Renal pelvis (tissue), 12 donors: Measurements from ENCODE around the gene ISM2. TPM values are rescaled to one million over a fixed set of nuclear protein-coding genes. Genes with fewer than 3 reads are reported as not detected.
"Not testable (repeated sequence)": the region's sequence is repeated elsewhere in the genome, so short reads cannot be mapped to it uniquely, and the experiment has no call there.

Experiments used
- DNase-seq: peaks from one replicate; pipeline ENCODE4 v3.0.0-alpha.2; 2013
- long read RNA-seq, 16 experiments: transcript quantifications; one replicate each; lab custom pipeline, GENCODE V29; 2026
- polyA plus RNA-seq, 3 donors: library from polyadenylated mRNA; unstranded; fragments of 120-200 nt; gene quantifications; one replicate each; pipeline ENCODE4 v1.2.1, GENCODE V29; 2013; ENCODE audit not compliant: insufficient read length in 3 of 3

Gene ISM2
- 1 to 10 TPM; 2.1 to 2.9 (median 2.7) TPM for polyA plus RNA-seq
- long read RNA-seq, donor 1: 0 reads
- long read RNA-seq, donor 2: 0 reads
- long read RNA-seq, donor 3, partial matches to known transcripts: 0 of 1 reads
- long read RNA-seq, donor 3, other reads (novel, unspliced or antisense): 0 of 1 reads
- long read RNA-seq, donor 4: 0 reads
- long read RNA-seq, donor 5, partial matches to known transcripts: 0 of 1 reads
- long read RNA-seq, donor 5, other reads (novel, unspliced or antisense): 0 of 1 reads
- long read RNA-seq, donor 6: 0 reads
- long read RNA-seq, donor 7, partial matches to known transcripts: 0 of 1 reads
- long read RNA-seq, donor 7, other reads (novel, unspliced or antisense): 0 of 1 reads
- long read RNA-seq, donor 8: 0 reads
- long read RNA-seq, donor 9, partial matches to known transcripts: 0 of 1 reads
- long read RNA-seq, donor 9, other reads (novel, unspliced or antisense): 0 of 1 reads
- long read RNA-seq, donor 10, partial matches to known transcripts: 0 of 1 reads
- long read RNA-seq, donor 10, other reads (novel, unspliced or antisense): 0 of 1 reads
- long read RNA-seq, donor 11, partial matches to known transcripts: 0 of 1 reads
- long read RNA-seq, donor 11, other reads (novel, unspliced or antisense): 0 of 1 reads
- long read RNA-seq, donor 12, partial matches to known transcripts: 0 of 1 reads
- long read RNA-seq, donor 12, other reads (novel, unspliced or antisense): 0 of 1 reads
- long read RNA-seq, donor 13: 0 reads
- long read RNA-seq, donor 14: 0 reads
- long read RNA-seq, donor 15: 0 reads
- long read RNA-seq, donor 16: 0 reads

DNA sequence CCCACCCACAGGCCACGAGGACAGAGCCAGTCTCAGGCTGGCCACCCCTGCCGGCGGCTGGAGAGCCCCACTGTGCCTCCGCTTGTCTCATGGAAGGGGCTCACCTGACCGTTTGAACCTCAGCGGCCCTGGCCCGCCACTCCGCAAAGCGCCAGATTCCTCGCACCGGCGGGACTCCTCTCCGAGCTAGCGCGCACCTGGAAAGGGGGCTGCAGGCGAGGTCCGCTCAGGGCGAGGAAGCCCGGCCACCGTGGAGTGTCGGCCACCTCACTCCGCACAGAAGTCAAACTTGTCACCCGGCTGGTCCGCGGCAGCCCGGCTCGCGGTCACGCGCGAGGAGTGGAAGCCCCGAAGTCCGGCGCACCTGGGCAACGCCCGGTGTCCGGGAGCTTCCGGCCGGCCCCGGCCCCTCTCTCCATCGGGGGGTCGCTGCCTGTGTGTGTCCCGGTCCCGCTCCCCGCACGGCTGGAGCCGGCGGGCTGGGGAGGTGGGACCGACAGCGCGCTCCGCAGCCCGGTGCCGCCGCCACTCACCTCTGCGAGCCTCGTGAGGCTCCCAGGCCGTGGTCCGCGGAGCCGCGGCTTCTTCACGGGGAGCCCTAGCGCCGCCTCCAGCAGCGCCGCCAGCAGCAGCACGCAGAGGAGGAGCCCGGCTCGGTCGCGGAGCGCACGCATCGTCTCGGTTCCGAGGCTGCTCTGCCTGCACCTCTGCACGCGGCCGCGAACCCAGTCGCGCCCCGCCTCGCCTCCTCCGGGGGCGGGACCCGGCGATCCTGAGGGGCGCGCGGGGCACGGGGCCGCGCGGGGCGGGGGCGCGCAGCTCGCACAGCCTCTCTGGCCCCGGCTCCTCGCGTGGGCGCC lies at the start of gene ISM2:
Gene ISM2, minus strand, starts transcription at position 697 of the 860 bp plus-strand sequence. Its CDS starts 23 bp downstream, at position 674.
- DNase-seq: peak; percentile 17

DNA sequence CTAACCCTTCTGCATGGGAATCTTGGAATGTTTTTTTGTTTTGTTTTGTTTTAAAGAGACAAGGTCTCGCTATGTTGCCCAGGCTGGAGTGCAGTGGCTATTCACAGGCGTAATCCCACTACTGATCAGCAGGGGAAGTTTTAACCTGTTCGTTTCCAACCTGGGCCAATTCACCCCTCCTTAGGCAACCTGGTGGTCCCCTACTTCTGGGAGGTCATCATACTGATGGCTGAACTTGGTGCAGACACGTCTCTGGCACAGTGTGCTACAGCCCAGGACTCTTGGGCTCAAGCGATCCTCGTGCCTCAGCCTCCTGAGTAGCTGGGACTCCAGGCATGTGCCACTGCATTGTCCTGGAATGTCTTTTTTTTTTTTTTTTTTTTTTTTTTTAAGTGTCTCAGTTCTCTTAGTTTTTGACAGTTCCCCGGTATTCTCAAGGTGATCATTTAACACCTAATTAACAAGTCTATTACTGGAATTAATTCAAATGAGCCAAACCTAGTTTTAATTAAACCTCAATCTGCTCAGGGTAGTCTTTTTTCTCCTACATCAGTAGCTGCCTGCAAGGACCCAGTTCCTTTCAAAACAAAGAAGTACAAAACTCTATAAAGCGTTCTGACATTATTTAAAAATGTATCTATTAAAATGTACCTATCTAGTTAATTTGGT lies 49.0 kb upstream of the ISM2 start:
- DNase-seq: no peak

DNA sequence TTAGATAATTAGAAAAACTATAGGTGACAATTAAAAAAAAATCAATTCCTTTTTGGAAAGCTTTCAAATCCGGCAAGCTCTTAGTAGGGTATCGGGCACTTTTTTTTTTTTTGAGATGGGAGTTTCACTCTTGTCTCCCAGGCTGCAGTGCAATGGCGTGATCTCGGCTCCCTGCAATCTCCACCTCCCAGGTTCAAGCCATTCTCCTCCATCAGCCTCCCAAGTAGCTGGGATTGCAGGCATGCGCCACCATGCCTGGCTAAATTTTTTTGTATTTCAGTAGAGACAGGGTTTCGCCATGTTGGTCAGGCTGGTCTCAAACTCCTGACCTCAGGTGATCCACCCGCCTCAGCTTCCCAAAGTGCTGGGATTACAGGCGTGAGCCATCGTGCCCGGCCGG lies 46.6 kb upstream of the ISM2 start:
- DNase-seq: not testable (repeated sequence)

DNA sequence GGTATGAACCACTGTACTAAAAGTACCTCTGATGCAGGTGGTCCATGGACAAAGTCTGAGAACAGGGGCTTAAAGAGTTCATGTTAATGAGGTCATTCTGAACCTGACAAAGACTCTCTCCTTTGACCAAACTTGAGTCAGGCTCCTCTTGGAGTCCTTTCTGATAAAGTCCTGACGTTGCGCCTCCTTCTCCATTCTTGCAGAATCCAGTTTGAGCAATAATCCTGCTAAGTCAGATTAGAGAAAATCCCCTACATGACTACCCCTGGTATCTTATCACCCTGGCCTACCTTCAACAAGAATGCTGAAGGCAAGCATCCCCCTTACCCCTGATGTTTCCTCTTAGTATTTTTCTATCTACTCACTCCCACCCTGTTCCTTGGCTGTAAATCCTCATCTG lies 46.0 kb upstream of the ISM2 start:
- DNase-seq: no peak

DNA sequence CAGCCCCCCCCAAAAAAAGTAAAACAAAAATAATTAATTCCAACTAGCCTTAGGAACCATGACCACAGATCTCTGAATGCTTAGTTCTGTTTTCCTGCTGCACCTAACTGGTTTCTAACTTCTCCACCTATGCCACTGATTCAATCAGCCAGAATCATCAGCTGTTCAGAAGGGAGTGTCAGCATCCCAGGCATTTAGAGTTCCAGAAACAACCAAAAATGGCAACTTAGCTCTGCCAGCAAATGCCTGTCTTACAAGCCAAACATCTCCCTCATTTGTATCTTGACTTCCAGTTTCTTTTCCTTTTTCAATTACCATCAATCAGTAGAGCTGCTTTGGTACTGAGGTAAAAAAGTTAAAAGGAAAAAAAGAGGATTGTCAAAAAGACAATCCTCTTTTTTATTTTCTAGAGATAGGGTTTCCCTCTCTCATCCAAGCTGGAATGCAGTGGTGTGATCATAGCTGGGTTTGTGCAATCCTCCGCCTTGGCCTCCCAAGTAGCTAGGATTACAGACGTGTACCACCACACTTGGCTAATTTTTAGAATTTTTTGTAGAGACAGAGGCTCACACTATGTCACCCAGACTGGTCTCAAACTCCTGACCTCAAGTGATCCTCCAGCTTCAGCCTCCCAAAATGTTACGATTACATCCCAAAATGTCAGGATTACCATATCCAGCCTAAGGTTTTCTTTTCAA lies 45.2 kb upstream of the ISM2 start:
- DNase-seq: no peak

DNA sequence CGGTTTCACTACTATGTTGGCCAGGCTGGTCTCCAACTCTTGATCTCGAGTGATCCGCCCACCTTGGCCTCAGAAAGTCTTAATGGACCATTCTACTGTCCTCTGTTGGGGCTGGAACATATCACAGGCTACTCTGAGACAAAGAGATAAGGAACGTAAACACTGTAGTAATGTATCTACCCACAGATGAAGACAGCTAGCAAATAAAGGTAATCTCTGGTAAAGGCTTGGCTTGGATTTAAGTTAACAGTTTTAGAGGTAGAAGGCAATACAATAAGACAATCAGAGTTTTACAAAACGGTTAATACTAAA lies 44.6 kb upstream of the ISM2 start:
- DNase-seq: no peak

DNA sequence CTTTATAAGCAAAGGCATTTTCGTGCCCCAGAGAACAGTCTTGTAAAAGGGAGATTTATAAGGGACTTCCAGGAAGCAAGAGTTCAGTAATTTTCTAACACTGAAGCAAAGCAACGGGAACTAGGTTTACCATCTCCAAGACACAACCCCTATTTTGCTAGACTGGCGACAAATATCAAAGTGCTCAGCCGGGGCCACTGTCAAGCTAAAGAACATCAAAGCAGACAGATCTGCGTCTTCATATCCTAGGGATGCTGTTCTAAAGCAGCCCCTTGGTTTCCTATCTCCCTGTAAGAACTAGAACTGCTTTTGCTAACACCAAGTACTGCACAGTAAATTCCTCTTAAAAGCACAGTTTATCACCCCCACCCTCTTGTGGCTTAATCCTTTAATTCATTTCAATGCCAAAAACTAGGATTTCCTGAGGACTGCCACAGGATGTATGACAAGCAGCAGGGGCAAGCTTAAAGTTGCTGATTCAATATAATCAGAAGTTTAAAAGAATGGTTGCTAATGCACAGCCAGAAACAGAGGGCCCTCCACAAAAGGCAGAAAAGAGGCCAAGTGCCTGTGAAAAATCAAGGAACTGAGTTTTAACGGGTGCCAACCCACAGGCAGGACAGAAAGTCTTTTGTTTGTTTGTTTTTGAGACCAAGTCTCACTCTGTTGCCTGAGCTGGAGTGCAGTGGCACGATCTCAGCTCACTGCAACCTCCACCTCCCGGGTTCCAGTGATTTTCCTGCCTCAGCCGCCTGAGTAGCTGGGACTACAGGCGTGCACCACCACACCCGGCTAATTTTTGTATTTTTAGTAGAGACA lies 44.0 kb upstream of the ISM2 start:
- DNase-seq: no peak

DNA sequence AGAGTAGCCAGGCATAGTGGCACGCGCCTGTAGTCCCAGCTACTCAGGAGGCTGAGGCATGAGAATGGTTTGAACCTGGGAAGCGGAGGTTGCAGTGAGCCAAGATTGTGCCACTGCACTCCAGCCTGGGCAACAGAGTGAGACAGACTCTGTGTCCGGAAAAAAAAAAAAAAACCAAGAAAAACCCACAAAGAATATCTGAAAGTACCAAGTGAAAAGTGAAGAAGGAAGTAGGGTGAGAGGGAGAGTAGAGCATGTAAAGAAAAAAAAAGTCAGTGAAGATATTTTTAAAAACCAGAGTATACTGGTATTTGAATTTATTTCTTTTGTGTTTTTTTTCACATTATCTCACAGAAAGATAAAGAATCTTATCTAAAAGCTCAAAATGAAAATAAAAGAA lies 43.3 kb upstream of the ISM2 start:
- DNase-seq: no peak

DNA sequence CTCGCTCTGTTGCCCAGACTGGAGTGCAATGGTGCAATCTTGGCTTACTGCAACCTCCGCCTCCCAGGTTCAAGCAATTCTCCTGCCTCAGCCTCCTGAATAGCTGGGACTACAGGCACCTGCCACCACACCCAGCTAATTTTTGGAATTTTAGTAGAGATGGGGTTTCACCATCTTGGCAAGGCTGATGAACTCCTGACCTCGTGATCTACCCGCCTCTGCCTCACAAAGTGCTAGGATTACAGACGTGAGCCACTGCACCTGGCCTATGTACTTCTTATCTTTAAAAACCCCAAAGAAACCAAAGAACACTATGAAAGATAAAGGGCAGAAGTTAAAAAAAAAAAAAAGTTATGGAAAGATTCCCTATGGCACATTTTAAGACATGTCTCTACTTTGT lies 38.3 kb upstream of the ISM2 start:
- DNase-seq: not testable (repeated sequence)

DNA sequence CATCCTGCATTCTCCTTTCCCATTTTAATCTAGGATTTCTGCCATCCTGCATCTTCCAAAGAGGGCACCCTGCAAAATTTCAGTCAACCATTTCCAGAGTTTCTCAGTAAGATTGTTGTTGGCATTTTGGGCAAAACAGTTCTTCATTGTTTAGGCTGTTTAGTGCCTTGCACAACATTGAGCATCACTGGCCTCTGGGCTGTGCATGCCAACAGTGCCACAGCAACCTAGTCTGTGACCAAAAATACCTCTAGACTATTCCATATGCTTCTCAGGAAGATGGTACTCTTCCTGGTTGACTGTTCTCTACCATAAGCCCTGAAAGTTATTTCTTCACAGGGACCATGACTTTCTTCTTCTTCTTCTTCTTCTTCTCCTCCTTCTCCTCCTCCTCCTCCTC lies 32.5 kb upstream of the ISM2 start:
- DNase-seq: no peak

DNA sequence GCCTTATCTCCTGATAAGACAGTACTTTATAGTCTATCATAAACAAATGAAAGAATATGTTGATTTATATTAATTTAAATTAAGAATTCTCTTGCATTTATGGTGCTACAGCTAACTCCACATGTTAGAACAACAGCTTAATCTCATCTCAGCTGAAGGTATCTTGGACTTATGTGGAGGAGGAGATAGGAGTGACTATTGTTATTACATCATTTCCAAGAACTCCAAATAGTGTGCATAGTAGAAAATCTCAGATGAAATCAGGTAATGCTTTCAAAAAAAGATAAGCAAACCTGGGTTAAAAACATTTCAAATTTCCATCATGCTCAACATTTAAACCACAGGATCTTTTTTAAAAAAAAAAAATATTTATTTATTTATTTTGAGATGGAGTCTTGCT lies 31.3 kb upstream of the ISM2 start:
- DNase-seq: no peak

DNA sequence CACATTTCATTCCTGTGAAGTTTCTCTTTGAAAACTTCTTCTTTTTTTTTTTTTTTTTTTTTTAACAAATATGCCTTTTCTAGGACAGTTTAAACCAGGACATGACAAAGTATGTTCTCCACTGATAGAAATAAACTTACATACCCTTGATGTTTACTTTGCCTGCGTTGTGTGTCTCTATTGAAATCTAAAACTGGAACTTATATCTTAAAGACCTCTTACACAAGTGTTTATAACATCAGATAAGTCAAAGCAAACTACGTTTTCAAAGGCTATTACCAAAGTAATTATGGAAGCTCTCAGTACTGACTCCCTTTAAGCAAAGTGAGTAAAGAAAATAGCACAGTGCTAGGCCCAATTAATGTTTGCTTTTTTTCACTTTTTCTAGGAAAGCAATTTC lies 30.6 kb upstream of the ISM2 start:
- no peak for DNase-seq

DNA sequence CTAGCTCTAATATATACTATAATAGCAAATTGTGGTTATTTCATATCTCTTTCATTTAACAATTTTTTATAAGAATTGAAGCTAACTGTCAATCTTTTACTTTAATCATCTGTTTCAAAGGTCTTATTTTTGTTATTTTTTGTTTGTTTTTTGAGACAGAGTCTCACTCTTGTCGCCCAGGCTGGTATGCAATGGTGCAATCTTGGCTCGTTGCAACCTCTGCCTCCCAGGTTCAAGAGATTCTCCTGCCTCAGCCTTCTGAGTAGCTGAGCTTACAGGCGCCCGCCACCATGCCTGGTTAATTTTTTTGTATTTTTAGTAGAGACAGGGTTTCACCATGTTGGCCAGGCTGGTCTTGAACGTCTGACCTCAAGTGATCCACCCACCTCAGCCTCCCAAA lies 30.1 kb upstream of the ISM2 start:
- not testable (repeated sequence) for DNase-seq

DNA sequence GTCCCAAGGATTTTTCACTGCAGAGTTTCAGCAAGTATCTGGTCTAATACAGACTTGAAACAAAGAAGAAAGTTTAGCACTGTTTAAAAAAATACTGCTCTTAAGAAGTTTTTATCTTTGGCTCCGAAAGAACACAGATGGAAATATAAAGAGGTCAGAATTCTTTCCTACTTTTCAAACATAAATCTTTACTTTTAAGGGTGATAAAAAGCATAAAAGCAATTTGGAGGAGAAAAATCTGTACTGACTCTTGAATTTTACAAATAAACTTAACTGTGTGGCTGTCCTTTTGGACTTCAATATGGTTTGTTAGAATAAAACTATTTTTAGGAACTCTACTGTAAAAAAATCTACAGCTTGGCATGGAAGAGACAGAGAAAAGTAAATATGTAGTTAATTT lies 27.6 kb upstream of the ISM2 start:
- DNase-seq: peak; percentile 65

DNA sequence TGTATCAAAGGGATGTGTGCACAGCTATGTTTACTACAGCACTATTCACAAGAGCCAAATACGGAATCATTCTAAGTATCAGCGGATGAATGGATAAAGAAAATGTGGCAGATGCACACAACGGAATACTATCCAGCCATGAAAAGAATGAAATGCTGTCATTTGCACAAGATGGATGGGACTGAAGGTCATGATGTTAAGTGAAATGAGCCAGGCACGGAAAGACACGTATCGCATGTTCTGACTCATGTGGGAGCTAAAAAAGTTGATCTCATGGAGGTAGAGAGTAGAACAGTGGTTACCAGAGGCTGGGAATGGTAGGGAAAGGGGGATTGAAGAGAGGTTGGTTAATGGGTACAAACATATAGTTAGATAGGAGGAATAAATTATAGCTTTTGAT lies 25.9 kb upstream of the ISM2 start:
- DNase-seq: no peak

DNA sequence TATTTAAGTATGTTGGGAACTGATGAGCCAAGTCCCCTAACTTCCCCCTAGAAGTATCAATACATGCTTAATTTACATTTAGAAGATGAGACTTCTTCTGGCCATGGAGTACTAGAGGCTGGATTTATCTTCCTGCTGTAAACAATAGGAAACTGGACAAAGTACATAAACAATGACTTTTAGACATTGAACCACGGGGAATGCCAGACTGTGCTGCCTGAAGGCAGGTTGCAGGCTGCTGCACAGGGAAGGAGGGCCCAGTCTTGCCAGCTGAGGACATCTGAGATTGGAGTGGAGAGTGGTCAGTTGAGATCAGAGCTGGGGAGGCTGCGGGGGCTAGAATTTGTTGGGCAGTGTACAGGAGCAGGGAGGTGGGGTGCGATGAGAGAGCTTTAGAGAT lies 24.5 kb upstream of the ISM2 start:
- DNase-seq: no peak

DNA sequence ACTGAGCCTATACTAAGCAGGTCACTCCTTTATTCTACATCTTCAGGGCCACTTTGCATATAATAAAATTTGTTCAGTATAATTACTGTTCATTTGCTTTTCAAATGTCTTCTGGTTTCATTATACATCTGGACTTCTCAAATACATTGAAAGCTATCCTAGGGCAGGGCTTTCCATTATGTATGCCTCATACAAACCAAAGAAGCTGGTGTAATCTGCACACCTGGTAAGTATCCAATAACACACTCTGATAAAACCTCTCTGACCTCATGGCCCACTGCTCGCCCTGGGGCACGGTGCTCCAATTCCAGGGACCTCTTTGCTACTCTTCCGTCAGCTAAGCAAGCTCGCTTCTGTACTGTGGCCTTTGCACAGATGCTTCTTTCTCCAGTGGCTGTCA lies 21.9 kb upstream of the ISM2 start:
- no peak for DNase-seq

DNA sequence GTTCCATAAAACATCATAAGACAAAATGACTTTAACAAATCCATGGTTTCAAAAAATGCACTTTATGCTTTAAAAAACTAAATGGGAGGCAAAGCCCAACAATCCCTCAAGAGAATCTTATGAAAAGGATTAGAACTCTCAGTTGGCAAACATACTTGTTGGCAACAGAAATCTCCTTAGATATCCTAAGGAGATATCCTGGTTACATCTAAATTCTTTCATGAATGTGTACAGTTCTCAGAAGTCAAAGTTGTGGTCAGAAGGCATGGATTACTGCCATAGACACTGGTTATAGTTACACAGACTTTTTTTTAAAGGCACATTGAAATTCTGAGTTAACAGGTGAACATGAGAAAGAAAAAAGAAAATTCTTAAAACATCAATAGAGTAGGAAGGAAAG lies 17.5 kb upstream of the ISM2 start:
- DNase-seq: no peak

DNA sequence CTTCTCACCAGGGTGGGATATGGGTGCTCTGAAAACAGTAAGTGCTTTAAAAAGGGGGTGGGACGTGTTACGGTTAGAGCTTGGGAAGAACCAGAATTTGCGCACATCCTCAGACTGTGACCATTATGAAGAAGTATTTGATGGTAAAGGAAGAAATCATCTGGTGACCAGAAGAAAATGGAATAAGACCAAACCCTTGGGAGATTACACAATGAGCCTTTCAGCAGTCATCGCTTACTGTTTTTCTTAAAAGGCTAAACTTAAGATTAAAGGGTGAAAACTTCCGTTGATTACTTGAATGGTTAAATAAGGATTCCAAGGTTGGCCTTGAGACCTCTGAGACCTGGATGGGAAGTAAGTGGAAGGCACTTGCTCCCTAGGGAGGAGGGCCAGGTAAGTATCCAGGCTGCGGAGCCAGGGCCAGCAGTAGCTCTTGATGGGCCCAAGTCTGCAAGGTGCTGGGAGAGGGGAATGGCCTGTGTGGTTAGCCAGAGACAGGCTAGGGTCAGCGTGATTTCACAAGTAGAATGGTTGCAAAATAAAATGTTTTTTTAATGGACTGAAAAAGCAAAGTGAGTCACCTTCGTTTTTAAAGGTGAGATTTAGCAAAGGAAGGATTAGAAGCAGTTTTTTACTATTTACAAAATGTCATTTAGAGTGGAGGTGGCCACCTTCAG lies 13.0 kb upstream of the ISM2 start:
- no peak for DNase-seq

DNA sequence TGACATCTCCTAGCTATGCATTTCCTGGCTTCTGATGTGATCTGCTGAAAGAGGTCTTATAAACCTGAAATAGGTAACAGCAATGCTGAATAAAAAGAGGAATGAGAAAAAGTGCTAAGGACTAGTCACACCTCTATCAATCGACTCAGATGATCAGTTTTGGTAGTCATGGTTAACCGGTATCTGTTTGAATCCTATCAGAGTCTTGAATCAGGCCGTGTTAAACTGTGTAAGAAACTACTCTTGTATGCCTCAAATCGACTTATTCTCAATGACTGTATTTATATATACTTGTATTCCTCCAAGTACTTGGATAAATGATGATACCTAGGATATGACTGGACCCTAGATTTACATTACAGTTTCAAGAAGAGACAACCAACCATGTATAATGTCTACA lies 10.8 kb upstream of the ISM2 start:
- no peak for DNase-seq
